CD1c-positive myeloid dendritic cell (primary cell): Measurements from ENCODE around the gene TCF3.

ENCODE experiments used
- DNase-seq: peaks from one replicate; pipeline ENCODE4 v3.0.0-alpha.2; 2016; ENCODE audit errors: extremely low spot score

The TCF3 gene

GRCh38 chr19:1609680-1610474 is 42.5 kb downstream of the TCF3 start:
- no peak for DNase-seq

GRCh38 chr19:1609103-1609396 is 43.4 kb downstream of the TCF3 start:
- peak; percentile 31 for DNase-seq

- no peak for DNase-seq
Measured at GRCh38 chr19:1608359-1609102, 43.9 kb downstream of the TCF3 start.

GRCh38 chr19:1606138-1606651 is 46.2 kb downstream of the TCF3 start:
- DNase-seq: no peak

- DNase-seq: peak; percentile 94
Measured at GRCh38 chr19:1605236-1606137, 46.9 kb downstream of the TCF3 start, which contains the start of gene UQCR11. Gene UQCR11, minus strand, starts transcription at chr19:1605462. Its CDS starts 53 bp downstream, at chr19:1605409.

GRCh38 chr19:1602091-1602707 is 50.2 kb downstream of the TCF3 start:
- DNase-seq: no peak

GRCh38 chr19:1601613-1602064 is 50.8 kb downstream of the TCF3 start:
- DNase-seq: no peak

GRCh38 chr19:1599460-1599846 is 53.0 kb downstream of the TCF3 start:
- DNase-seq: no peak

- DNase-seq: no peak
Measured at GRCh38 chr19:1598777-1599459, 53.5 kb downstream of the TCF3 start.

- no peak for DNase-seq
Measured at GRCh38 chr19:1593501-1593772, 59.0 kb downstream of the TCF3 start.

- DNase-seq: peak; percentile 98
Measured at GRCh38 chr19:1592755-1593500, 59.5 kb downstream of the TCF3 start, which contains the start of gene MBD3. Gene MBD3, minus strand, starts transcription at chr19:1592865. Its CDS starts 234 bp downstream, at chr19:1592631.

GRCh38 chr19:1592024-1592754 is 60.2 kb downstream of the TCF3 start:
- DNase-seq: peak; percentile 96

GRCh38 chr19:1591421-1592023 is 60.9 kb downstream of the TCF3 start:
- no peak for DNase-seq

GRCh38 chr19:1590641-1591397 is 61.6 kb downstream of the TCF3 start:
- no peak for DNase-seq

- DNase-seq: no peak
Measured at GRCh38 chr19:1587872-1588271, 64.5 kb downstream of the TCF3 start.

- DNase-seq: no peak
Measured at GRCh38 chr19:1585243-1585580, 67.2 kb downstream of the TCF3 start.

GRCh38 chr19:1584500-1585242 is 67.7 kb downstream of the TCF3 start:
- no peak for DNase-seq

- no peak for DNase-seq
Measured at GRCh38 chr19:1582201-1582600, 70.2 kb downstream of the TCF3 start.
